Measurements from ENCODE around the gene ULK4.
"Not testable (repeated sequence)": the region's sequence is repeated elsewhere in the genome, so short reads cannot be mapped to it uniquely, and the experiment has no call there.

Gene ULK4

DNA sequence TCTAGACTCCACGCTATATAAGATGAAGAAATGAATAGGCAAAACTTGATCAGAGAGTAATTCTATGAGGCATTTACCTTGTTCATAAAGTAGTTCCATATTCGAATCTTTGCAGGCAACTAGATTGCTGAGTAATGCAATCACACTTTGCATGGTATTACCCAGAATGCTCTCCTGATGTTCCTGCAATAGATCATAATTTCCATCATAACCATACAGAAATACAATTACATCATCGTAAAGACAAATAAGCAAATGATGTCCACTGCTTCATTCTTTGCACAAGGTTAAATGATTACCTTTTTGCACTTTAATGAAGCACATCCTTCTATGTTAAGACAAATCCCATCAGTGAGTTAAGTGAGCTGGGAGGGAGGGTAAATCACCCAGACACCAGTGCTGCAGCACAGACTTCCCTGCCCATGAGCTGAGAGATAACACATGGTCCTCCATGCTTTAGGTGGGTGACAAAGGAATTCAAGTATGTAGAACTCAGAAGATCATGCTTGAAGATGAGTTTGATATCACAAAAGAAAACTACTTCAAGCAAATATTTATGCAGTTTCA lies 395.9 kb downstream of the ULK4 start:
- no peak for DNase-seq

DNA sequence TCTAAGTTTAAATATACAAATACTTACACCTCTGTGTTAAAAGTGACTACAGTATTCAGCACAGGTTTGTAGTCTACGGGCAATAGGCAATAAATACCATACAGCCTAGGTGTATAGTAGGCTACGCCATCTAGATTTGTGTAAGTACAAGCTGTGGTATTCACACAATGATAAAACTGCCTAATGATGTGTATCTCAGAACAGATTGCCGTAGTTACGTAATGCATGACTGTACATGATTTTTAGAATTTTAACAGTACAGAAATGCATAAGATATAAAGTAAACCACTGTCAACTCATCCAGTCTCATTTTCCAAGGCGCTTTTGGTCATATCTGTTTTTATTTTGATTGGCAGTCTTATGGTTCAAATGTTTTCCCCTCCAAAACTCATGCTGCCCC lies 396.9 kb downstream of the ULK4 start:
- DNase-seq = no peak

DNA sequence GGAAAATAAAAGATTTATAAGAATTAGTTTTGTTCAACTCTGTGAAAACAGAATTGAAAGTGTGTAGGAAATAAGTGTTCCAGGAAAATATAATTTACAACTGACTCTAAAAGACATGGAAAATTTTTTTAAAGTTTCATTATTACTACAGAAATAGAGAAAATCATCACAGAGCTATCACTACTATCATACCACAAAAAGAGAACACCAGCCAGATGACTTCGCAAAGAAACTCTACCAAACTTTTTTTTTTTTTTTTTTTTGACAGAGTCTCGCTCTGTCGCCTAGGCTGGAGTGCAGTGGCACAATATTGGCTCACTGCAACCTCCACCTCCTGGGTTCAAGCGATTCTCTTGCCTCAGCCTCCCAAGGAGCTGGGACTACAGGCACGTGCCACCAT lies 405.7 kb downstream of the ULK4 start:
- DNase-seq = not testable (repeated sequence)

DNA sequence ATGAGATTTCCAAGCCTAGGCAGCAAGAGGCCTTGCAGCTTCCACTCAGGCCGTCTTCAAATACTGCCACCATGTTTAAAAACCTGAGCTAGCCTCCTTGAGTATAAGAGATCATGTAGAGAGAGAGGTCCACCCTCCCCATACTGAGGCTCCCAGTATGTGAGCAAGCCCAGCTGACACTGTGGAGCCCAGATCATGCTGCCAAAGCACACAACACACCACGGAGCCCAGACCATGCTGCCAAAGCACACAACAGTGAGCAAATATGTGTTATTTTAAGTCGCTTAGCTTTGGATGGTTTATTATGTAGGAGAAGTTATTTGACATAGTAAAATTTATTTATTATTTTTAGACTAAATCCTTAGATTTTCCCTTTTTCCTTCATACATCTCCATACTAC lies 428.9 kb downstream of the ULK4 start:
- DNase-seq = no peak

DNA sequence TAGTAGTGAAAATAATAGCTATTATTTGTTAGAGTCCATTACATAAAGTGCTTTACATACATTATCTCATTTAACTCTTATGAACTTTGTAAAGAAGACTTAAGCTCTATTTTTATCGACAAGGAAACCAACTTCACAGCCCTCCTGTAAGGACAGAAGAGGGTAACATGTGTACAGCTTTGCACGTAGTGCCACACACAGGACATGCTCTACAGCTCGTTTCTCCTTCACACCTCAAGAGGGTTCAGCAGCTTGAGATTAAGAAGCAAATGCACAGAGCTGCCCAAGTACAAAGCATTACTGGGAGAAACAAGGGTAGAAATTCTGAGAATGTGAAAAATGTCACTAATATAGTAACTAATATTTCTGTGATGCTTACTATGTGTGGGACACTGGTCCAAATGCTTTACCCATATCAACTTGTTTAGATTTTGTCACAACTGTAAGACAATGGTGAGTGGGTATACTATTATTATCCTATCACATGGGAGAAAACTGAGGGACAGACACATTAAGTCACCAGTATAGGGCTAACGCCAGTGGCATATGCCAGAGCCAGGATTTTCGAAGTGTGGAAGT lies 434.8 kb downstream of the ULK4 start:
- DNase-seq = no peak

DNA sequence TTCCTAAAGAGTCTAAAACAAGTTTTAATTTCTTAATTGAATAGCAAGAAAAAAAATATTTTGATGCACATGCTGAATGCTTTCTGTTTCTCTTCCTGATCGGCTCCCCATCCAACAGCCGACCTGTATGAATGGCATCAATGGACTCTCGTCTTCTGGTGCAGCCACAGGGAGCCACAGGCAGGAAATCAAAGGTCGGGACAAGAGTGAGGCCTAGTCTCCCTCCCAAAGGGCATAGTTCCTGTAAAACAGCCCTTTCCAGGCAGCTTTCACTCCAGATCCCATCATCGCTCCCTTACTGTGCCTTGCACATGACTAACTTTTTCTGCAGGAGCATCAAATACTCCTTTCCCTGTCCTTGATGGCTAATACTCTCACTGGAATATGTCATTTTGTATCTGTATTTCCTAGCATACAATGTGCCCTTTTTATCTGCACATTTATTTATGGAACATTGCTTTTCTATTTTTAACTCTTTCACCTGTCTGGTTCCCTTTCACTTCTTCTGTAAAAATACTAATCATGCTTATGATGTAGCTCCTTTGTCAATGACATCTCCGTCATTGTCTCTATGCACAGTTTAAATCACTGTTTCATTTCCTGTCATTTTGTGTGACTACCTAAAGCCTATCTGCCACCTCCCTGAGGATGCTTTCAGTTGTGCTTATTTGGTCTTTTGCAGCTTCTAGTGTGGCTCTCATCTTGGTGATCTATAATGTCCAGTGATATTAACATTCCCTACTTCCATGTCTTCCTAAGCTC lies 436.4 kb downstream of the ULK4 start:
- DNase-seq = peak; percentile 16

DNA sequence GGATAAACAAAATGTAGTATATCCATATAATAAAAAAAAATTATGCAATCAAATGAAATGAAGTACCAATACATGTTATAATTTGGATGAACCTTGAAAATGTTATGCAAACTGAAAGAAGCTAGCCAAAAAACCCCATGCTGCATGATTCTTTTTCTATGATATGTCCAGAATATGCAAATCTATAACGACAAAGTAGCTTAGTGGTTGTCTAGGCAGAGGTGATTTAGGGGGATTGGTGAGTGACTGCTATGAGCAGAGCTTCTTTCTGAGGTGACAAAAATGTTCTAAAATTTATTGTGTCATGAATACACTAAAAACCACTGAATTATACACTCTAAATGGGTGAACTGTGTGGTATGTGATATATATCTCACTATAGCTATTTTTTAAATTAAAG lies 438.0 kb downstream of the ULK4 start:
- no peak for DNase-seq

DNA sequence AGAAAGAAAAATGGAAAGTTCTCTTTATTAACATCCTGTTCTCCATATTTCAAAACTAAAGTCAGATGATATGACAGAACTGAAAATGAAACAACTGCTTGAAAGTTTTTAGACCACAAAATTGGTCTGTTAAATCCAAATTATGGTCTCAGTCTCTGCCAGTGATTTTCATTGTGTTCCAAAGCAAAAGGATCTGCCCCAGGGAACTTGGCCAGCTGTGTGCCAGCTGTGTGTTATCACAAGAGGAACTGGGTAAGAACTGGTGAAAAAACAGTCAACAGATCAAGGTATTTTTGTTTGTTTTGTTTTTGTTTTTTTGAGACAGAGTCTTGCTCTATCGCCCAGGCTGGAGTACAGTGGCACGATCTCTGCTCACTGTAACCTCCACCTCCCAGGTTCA lies 439.3 kb downstream of the ULK4 start:
- DNase-seq = peak; percentile 7

DNA sequence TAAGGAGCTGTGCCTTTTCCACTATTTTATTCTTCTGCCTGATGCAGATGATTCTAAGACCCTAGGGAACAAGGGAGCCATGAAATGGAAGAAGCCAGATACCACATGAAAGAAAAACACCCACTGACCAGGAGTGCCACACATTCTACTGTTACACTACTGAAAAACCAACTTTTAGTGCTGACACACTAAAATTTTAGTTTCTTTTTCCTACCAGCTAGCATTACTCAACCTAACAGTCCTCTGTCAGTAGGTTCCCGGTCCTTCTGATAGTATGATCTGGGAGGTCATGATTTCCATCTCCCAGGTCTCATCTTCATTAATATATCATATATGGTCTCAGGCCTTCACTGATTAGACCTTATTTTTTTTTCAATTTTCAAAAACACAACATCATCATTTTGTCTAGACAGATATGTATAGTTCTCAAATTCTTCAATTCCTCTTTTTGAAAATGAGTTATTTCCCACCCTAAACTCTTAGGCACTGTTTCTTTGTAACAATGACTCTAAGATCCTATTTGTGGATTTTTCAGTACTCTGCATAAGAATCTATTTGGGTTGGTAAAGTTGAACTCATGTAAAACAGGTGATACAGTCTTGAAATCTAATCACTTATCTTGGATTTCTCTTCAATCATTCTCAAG lies 440.8 kb downstream of the ULK4 start:
- peak; percentile 4 for DNase-seq

DNA sequence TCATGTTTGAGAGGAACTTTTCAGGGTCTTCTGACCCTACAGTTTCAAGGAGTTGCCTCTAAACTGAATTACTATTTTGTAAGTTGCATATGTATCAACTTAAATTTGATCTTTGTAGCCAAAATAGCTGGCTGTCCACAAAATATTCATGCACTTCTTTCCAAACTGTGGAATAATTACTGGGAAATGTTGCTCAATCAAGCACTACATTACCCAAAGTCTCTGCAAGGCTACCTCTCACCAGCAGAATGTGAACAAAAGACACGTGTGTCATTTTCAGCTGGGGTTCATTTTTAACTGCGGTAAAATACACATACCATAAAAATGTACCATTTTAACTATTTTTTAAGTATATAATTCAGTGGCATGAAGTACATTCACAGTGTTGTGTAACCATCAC lies 442.2 kb downstream of the ULK4 start:
- no peak for DNase-seq

DNA sequence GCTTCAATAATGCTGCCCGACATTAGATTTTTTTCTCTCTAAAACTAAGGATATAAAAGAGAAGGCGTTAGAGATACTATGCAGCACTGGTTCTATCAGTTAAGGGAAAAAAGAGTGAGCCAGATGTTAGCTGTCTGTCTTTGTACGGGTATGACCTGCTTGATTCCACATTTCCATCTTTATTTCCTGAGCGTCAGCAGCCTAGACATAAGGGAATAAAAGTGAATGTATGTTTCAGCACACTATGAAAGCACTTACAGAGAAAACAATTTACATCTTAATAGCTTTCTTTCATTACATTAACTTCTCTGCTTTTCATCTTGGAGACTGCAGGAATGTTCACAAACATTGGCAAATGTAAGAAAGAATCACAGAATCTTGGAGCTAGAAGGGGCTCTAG lies 443.3 kb downstream of the ULK4 start:
- DNase-seq = no peak

DNA sequence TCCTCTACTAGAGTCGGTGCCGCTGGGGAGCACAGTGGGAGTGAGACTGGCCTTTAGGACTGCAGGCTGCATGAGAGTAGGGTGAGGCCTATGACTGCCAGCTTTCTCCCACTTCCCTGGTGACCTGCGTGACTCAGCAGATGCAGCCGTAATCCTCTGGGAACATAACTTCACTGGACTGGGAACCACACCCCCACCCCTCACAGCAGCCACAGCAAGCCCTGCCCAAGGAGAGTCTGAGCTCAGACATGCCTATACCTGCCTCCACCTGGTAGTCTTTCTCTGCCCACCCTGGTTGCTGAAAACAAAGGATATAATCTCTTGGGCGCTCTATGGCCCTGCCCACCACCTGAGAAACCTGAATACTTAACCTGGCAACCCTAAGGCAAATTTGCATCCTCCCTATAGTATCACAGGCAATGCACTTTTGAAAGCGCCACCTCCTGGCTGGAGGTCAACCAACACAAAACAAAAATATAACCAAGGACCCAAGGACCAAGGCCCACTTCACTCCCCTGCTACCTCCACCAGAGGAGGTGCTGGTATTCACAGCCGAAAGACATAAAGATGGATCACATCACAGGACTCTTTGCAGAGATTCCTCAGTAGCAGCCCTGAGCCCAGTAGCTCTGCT lies 453.7 kb downstream of the ULK4 start:
- no peak for DNase-seq

DNA sequence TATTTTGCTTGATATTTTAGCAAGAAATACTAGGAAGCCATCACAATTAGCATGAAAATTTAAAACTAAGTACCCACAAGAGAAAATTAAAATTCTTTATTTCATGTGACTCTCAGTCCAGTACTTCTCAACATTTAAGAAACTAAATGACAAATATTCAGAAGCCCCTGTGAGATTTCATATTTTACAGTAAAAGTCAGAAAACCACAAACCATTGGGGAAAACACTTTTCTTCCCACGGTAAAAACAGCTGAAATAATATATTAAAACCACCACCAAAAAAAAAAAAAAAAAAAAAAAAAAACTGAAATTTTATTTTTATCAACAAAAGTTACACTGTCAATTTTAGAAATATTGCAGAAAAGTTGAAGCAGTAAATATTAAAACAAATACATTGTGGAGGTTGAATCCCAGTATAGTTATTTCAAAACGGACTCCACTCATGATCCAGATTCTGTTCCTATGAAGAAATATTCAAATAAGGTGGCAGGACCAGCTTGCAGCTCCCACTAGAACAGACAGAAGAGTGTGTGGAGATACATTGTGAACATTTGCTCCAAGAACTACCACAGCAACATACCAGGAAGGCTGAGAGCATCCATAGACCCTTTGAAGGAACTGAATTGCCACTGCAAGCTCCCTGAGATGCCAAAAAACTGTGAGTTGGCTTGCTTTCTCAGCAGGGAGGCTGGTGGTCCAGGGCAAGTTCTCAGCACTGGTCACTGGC lies 454.4 kb downstream of the ULK4 start:
- DNase-seq = no peak

DNA sequence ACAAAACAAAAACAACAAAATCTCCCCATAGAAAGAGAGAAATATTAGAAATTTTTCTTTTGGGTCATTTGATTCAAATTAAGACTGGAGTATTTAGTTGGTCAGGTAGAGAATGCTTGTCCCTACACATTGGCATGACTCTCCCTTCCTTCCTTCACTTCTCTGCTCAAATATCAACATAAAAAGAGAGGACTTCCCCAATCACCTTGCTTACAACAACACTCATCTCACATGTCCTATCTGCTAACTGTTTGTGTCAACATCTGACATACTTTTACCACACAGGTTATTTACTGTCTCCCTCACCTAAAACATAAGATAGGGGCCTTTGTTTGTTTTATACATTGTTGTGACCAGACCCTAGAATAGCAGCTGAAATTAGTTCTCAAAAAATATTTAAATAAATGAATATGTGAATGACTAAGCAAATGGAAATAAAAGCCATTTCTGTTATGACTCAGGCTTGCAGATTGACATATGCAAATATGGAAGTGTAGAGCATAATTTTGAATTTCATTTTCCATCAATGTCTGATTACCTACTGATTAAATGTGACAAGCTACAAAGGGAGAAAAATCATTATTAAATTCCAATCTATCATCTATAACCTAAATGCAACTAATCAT lies 457.8 kb downstream of the ULK4 start:
- DNase-seq = peak; percentile 10

DNA sequence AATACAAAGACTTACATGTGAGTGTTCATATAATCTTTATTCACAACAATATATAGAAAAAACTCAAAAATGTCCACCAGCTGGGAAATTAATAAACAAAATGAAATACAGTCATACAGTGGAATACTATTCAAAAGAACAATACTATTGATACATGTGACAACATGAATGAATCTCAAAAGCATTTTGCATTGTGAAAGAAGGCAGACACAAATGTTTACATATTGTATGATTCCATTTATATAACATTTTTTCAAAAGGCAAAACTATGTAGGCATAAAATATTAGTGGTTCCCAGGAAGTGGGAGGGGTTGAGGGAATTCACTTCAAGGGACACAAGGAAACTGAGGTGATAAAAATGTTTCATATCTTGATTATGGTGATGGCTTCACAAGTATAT lies 459.4 kb downstream of the ULK4 start:
- DNase-seq = no peak

DNA sequence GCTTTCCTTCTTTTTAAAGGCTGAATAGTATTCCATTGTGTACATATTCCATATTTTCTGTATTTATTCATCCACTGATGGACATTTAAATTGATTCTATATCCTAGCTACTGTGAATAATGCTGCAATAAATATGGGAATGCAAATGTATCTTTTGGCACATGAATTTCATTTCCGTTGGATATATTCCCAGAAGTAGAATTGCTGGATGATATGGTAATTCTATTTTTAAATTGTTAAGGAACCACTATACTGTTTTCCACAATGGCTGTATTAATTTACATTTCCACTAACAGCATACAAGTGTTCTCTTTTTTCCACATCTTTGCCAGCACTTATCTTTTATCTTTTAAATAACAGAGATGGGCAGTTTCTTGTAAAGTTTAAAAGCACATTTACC lies 459.9 kb downstream of the ULK4 start:
- DNase-seq = no peak

DNA sequence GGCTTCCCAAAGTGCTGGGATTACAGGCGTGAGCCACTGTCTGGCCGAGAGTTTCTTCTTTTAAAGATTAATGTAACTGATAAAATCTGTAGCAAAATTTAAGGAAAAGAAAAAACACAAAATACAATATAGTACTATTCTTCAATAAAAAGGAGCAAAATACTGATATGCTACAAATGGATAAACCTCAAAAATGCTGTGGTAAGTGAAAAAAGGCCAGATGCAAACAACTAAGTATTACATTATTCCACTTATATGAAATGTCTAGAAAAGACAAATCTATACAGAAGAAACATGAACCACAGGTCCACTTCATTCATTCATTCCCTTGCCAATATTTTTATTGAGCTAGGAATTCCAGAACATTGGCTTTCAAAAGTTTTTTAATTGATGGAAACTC lies 463.1 kb downstream of the ULK4 start:
- no peak for DNase-seq

DNA sequence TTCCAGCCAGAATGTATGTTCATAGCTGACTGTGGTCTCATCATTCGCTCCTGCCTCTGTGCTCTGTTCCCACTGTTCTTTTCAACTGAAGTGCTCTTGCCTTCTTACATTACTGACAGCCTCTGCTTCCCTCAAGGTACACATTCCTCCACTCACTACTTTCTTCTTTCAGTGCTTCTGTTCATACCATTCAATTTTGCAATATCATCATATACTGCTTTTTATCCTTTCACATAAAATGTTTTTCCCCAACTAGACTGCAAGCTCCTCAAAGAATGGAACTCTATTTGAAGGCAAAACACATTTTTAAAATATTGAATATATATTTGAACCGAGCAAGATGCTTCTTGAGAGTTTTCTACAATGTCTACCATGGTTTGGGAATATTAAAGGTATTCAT lies 471.5 kb downstream of the ULK4 start:
- no peak for DNase-seq

DNA sequence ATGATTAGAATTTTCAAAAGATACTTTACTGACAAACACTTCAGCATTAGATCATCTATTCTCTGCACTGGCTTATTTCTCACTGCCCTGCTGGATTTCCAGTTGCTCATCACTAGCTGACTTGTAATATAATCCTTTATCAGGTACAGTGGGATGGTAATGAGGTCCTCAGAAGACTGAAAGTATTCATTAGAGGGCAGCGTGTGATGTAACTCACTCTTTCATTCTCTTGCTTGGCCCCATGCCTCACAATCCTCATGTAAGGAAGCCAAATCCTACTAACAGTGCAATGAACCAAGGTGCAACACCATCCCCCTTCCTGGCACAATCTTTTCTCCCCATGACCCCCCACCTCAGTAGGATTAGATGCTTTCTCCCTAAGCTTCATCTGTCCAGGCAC lies 472.7 kb downstream of the ULK4 start:
- no peak for DNase-seq

DNA sequence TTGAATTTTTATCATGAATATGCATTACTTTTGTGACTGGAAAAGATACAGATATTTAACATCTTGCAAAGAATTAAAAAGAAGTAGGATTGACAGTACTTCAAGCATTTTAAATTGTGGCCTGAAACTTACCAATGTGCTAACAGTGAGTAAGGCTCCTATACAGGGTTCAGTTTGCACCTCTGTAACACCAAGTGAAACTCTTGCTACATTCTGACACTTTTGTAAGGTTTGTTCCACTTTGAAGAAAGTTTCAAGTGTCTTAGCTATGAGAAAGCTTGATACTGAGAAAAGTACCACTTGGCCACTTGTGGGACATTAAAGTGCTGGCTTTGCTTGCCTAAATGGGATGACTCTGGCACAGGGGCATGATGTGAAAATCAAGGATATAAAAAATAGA lies 473.4 kb downstream of the ULK4 start:
- DNase-seq = no peak

DNA sequence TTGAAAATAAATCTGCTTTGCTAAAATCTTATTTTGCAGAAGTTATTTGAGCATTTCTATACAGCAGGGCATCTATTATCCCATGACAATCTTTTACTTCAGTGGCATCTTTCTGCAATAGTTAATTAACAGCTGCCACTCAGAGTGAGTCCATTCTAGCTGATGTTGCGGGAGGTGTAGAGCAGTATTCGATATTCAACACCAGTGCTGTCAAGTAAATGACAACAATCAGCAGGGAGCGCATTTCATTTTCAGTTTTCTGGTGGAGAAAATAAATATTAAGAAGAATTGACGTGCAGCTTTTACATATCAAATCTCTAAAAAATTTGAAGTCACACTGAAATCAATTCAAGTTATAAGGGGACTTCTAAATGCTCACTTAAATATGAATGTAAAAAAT lies 476.4 kb downstream of the ULK4 start:
- no peak for DNase-seq

DNA sequence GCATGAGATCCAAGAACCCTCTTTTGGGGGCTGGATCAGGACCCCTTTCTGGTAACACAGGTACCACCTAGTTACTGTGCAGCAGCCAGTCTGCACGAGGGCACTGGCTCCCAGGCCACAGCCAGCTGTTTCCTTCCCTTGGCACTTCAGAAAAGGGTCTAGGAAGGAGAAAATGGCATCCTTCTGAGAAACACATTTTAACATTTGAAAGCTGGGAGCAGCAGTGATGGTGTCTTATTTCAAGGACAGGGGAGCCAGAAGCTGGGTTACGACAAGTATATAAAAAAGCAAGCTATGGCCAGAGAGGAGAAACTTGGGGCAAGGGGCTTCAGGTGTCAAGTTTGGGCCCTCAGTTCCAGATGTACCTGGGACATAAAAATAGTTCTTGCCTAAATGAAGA lies 479.8 kb downstream of the ULK4 start:
- DNase-seq = no peak

DNA sequence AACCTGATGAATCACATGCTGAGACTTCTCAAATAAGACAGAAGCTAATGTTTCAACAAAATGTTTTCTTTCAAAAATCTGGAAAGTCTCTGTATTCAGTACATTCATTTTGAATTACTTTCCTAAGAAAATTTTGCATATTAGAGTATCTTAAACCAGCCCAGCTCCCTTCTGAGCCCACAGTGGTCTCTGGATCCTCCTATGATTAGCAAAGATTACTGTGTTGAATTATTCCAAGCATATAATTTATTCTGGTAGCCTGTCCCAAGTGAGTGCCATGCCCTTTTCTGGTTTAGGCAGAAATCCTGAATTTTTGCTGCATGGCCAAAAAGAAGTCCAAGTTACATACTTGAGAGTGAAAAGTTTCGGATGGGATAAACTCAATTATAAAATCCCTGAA lies 483.6 kb downstream of the ULK4 start:
- DNase-seq = no peak

Measured in activated CD4-positive, alpha-beta T cell treated with anti-CD3 and anti-CD28 coated beads, Interleukin-10, Interleukin-2, amounts not matched to agents 100 ng/mL and 50 ng/mL, durations not matched to agents 16 hours and 8 hours (primary cell).